ENCODE data around the gene HTRA3. TPM values are rescaled to one million over a fixed set of nuclear protein-coding genes. Genes with fewer than 3 reads are reported as not detected.

Gene HTRA3
- total RNA-seq, 2 donors from 2014 or later, result 3.2 to 4.6 TPM

GRCh38 chr4:8240211-8241041, 29.1 kb upstream of the HTRA3 start:
- Mint-ChIP-seq H3K9me3 (peaks cover 2% of the 10 kb centered on the region), H3K27me3 (ENCODE audit: insufficient read depth) (no peaks in the 10 kb centered on the region)
- 89 to 92% methylated on average over 20 to 26 of the region's 26 CpGs for WGBS, 2 experiments (ENCODE audit: insufficient coverage in 1 of 2, insufficient read length in 1 of 2)

GRCh38 chr4:8241211-8241779, 28.3 kb upstream of the HTRA3 start:
- WGBS, 2 experiments (ENCODE audit: insufficient coverage in 1 of 2, insufficient read length in 1 of 2), result 89 to 97% methylated on average over 12 to 14 of the region's 14 CpGs
- Mint-ChIP-seq H3K4me3 (no peak overlapping the region), H3K36me3 (ENCODE audit: low read depth) (no peaks in the 10 kb centered on the region), H3K4me1 (peaks cover 4% of the 10 kb centered on the region), H3K9me3 (peaks cover 4% of the 10 kb centered on the region), H3K27ac (no peak overlapping the region), H3K27me3 (ENCODE audit: insufficient read depth) (no peaks in the 10 kb centered on the region)
- Histone ChIP-seq H3K27ac (ENCODE audit: low read depth, low read length) (no peak overlapping the region), H3K9ac (ENCODE audit: extremely low read depth, low read length, poor library complexity, severe bottlenecking) (no peak overlapping the region), H3K4me1 (ENCODE audit: control insufficient read depth, insufficient read depth, low read length) (peaks cover 6% of the 10 kb centered on the region), H3K9me3 (ENCODE audit: control insufficient read depth, low read length) (no peaks in the 10 kb centered on the region), H3K36me3 (ENCODE audit: control insufficient read depth, insufficient read depth, low read length) (no peaks in the 10 kb centered on the region), H3K4me3 (ENCODE audit: low read length) (no peak overlapping the region), H3K27me3 (ENCODE audit: control insufficient read depth, insufficient read depth, low read length, poor library complexity, severe bottlenecking) (no peaks in the 10 kb centered on the region)
- no peak for DNase-seq
- TF ChIP-seq CTCF (conservative IDR thresholded peaks at IDR 0.05), result no peak

More at GRCh38 chr4:8240211-8241041, 29.1 kb upstream of the HTRA3 start:
- Histone ChIP-seq H3K36me3 (ENCODE audit: control insufficient read depth, insufficient read depth, low read length) (no peaks in the 10 kb centered on the region), H3K4me3 (ENCODE audit: low read length) (no peak overlapping the region), H3K4me1 (ENCODE audit: control insufficient read depth, insufficient read depth, low read length) (peaks cover 6% of the 10 kb centered on the region), H3K9ac (ENCODE audit: extremely low read depth, low read length, poor library complexity, severe bottlenecking) (no peak overlapping the region), H3K9me3 (ENCODE audit: control insufficient read depth, low read length) (no peaks in the 10 kb centered on the region), H3K27ac (ENCODE audit: low read depth, low read length) (no peak overlapping the region), H3K27me3 (ENCODE audit: control insufficient read depth, insufficient read depth, low read length, poor library complexity, severe bottlenecking) (no peaks in the 10 kb centered on the region)
- no peak overlapping the region for H3K4me3 Mint-ChIP-seq
- no peaks in the 10 kb centered on the region for H3K36me3 Mint-ChIP-seq (ENCODE audit: low read depth)
- no peak for TF ChIP-seq CTCF (conservative IDR thresholded peaks at IDR 0.05)
- DNase-seq, result no peak
- H3K27ac Mint-ChIP-seq, result no peak overlapping the region
- H3K4me1 Mint-ChIP-seq, result peaks cover 4% of the 10 kb centered on the region

- no peak overlapping the region for H3K4me3 ChIP-seq (ENCODE audit: low read length)
- peaks cover 6% of the 10 kb centered on the region for H3K4me1 ChIP-seq (ENCODE audit: control insufficient read depth, insufficient read depth, low read length)
- no peak overlapping the region for H3K9ac ChIP-seq (ENCODE audit: extremely low read depth, low read length, poor library complexity, severe bottlenecking)
- no peak overlapping the region for H3K4me3 Mint-ChIP-seq
- DNase-seq, result peak; percentile 98
- H3K36me3 Mint-ChIP-seq (ENCODE audit: low read depth), result no peaks in the 10 kb centered on the region
- TF ChIP-seq CTCF (conservative IDR thresholded peaks at IDR 0.05), result peak; percentile 97
- no peaks in the 10 kb centered on the region for H3K27me3 ChIP-seq (ENCODE audit: control insufficient read depth, insufficient read depth, low read length, poor library complexity, severe bottlenecking)
- H3K27me3 Mint-ChIP-seq (ENCODE audit: insufficient read depth), result no peaks in the 10 kb centered on the region
- H3K36me3 ChIP-seq (ENCODE audit: control insufficient read depth, insufficient read depth, low read length), result no peaks in the 10 kb centered on the region
- no peak overlapping the region for H3K27ac Mint-ChIP-seq
- H3K27ac ChIP-seq (ENCODE audit: low read depth, low read length), result no peak overlapping the region
- no peaks in the 10 kb centered on the region for H3K9me3 ChIP-seq (ENCODE audit: control insufficient read depth, low read length)
- H3K9me3 Mint-ChIP-seq, result peaks cover 4% of the 10 kb centered on the region
- WGBS, 2 experiments (ENCODE audit: insufficient coverage in 1 of 2, insufficient read length in 1 of 2), result 31 to 34% methylated on average over 19 to 29 of the region's 29 CpGs
- H3K4me1 Mint-ChIP-seq, result peaks cover 4% of the 10 kb centered on the region
Measured at GRCh38 chr4:8241895-8242696, 27.5 kb upstream of the HTRA3 start.
